Activated naive CD8-positive, alpha-beta T cell (primary cell): ENCODE data around the gene TEN1.
A peak's percentile ranks its signal among the peaks of the same experiment; 100 is the strongest.

ENCODE experiments used
- H3K27ac Mint-ChIP-seq: one replicate; pipeline ENCODE4 v1.8.0; 2021; ENCODE audit warnings: mixed read lengths
- H3K27me3 Mint-ChIP-seq: one replicate; pipeline ENCODE4 v1.8.0; 2021; ENCODE audit warnings: mixed read lengths
- H3K36me3 Mint-ChIP-seq: one replicate; pipeline ENCODE4 v1.8.0; 2021; ENCODE audit warnings: mixed read lengths
- H3K4me1 Mint-ChIP-seq: one replicate; pipeline ENCODE4 v1.8.0; 2021; ENCODE audit warnings: low read depth, mixed read lengths
- H3K4me3 Mint-ChIP-seq: one replicate; pipeline ENCODE4 v1.8.0; 2021; ENCODE audit warnings: mild to moderate bottlenecking, mixed read lengths
- H3K9me3 Mint-ChIP-seq: one replicate; pipeline ENCODE4 v1.8.0; 2021; ENCODE audit warnings: low read depth, mixed read lengths

The TEN1 gene

DNA sequence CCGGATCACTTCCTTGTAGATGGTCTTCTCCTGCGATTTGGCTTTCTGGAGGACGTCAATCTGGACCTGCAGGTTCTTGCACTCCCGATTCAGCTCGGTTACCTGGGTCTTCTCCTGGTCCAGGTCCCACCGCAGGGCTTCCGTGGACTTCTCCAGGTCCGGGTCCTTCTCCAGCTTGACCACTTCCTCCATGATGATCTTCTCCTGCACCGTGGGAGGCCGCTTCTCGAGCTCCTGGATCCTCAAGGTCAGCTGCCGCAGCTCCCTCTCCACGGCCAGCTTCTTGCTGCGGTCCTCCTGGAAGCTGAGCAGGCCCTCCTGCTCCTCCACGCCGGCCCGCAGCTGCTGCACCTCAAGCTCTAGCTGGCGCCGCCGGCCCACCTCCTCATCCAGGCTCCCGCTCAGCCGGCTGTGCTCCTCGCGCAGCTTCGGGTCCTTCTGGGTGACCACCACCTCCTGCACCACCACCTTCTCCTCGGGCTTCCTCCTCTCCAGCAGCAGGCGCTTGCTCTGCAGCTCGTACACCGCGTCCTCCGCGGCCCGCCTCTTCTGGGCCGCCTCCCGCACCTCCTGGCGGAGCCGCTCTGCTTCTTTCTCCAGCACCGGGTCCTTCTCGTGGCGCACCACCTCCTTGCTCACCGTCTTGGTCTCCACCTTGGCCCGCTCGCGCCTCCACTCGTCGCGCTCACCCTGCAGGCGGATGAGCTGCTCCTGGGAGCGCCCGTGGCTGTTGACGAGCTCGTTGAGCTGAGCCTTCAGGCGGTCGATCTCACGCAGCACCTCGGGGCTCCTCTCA, 29.8 kb downstream of the TEN1 start:
- no peaks in the 10 kb centered on the region for H3K27me3 Mint-ChIP-seq
- H3K4me1 Mint-ChIP-seq: no peaks in the 10 kb centered on the region
- H3K9me3 Mint-ChIP-seq: no peaks in the 10 kb centered on the region
- H3K36me3 Mint-ChIP-seq: no peaks in the 10 kb centered on the region
- H3K27ac Mint-ChIP-seq: no peak overlapping the region
- H3K4me3 Mint-ChIP-seq: no peak overlapping the region

DNA sequence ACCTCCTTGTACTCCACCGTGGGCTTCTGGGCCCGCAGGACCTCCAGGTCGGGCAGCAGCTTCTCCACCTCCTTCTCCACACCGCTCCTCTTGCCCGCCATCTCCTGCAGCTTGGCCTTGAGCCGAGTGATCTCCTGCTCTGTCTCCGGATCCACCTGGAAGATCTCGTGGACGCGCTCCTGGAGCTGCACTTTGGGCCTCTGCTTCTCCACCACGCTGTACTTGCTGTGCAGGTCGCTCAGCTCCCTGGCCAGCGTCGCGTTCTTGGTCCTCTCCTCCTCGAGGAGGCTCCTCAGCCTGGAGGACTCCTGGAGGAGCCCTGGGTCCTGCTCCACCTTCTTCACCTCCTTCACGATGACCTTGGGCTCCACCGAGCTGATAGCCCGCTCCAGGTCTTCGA, 30.4 kb downstream of the TEN1 start:
- no peaks in the 10 kb centered on the region for H3K27me3 Mint-ChIP-seq
- no peak overlapping the region for H3K27ac Mint-ChIP-seq
- H3K4me1 Mint-ChIP-seq: peaks cover 6% of the 10 kb centered on the region
- no peaks in the 10 kb centered on the region for H3K36me3 Mint-ChIP-seq
- H3K4me3 Mint-ChIP-seq: no peak overlapping the region
- H3K9me3 Mint-ChIP-seq: no peaks in the 10 kb centered on the region

DNA sequence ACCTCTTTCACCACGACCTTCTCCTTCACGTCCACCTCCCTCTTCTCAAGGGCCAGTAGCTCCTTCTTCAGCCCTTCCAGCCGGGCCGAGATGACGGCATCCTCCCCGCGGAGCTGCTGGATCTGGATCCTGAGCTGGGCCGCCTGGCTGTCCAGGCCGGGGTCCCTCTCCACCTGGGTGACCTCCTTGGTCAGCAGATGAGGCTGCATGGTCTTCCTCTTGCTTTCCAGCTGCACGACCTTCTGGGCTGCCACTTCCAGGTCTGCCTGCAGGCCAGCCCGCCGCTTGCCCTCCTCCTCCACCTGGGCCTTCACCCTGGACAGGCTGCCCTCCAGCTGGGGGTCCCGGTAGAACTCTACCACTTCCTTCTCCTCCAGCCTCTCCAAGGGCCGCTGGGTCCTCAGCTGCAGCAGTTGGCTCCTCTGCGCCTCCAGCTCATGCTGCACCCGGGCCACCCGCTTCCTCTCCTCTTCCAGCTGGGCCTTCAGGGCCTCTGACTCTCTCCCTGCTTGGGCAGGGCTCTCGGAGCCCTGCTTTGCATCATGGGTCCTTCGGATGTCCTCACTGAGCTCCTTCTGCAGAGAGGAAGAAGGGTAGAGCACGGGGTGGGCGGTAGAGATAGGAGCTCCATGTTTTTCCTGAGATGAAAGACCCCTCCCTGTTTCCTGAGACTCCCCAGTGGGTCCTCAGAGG, 31.1 kb downstream of the TEN1 start:
- Mint-ChIP-seq H3K36me3 (no peaks in the 10 kb centered on the region), H3K27ac (no peak overlapping the region), H3K4me3 (no peak overlapping the region), H3K4me1 (peaks cover 6% of the 10 kb centered on the region), H3K9me3 (no peaks in the 10 kb centered on the region), H3K27me3 (no peaks in the 10 kb centered on the region)

DNA sequence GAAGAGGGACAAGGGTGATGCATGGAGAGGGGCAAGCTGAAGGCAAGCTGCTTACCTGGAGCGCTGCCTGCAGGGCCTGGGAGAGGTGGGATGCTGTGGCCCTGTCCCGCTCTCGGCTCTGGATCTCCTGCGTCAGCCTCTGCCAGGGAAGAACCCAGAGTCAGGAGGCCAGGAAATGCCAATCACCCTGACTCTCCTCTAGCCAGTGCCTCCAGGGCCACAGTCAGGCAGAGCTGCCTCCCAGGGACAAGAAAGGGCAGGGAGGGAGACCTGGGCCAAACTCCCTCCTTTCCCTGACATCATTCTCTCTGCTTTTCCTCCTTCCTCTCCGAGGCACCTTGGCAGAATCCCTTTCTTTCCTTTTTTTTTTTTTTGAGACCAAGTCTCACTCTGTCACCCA, 32.9 kb downstream of the TEN1 start:
- Mint-ChIP-seq H3K27ac (no peak overlapping the region), H3K36me3 (no peaks in the 10 kb centered on the region), H3K4me1 (peaks cover 9% of the 10 kb centered on the region), H3K4me3 (no peak overlapping the region), H3K9me3 (no peaks in the 10 kb centered on the region), H3K27me3 (no peaks in the 10 kb centered on the region)

DNA sequence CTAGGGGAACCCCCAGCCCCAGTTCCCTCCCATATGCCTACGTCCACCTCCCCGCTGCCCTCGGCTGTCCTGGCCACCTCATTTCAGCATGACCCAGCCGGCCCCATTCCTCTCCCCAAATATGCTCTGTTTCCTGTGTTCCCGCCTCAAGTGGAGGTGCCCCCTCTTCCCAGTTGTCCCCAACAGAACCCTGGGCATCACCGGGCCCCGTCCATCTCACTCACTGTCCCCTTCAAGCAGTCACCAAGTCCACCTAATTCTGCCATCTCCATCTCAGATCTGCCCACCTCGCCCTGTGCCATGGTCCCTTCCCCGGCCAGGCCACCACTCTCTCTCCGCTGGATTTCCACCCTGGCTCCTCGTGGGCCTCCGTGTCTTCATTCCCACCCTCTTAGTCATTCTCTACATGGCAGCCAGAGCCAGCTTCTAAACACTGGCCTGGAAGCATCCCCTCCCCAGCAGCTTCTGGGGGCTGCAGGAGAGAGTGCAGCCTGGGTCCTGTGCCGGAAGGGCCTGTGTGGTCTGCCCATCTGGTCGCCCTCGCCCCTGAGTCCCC, 34.4 kb downstream of the TEN1 start:
- H3K4me1 Mint-ChIP-seq: peaks cover 9% of the 10 kb centered on the region
- no peaks in the 10 kb centered on the region for H3K36me3 Mint-ChIP-seq
- H3K27me3 Mint-ChIP-seq: no peaks in the 10 kb centered on the region
- no peak overlapping the region for H3K27ac Mint-ChIP-seq
- no peaks in the 10 kb centered on the region for H3K9me3 Mint-ChIP-seq
- no peak overlapping the region for H3K4me3 Mint-ChIP-seq

DNA sequence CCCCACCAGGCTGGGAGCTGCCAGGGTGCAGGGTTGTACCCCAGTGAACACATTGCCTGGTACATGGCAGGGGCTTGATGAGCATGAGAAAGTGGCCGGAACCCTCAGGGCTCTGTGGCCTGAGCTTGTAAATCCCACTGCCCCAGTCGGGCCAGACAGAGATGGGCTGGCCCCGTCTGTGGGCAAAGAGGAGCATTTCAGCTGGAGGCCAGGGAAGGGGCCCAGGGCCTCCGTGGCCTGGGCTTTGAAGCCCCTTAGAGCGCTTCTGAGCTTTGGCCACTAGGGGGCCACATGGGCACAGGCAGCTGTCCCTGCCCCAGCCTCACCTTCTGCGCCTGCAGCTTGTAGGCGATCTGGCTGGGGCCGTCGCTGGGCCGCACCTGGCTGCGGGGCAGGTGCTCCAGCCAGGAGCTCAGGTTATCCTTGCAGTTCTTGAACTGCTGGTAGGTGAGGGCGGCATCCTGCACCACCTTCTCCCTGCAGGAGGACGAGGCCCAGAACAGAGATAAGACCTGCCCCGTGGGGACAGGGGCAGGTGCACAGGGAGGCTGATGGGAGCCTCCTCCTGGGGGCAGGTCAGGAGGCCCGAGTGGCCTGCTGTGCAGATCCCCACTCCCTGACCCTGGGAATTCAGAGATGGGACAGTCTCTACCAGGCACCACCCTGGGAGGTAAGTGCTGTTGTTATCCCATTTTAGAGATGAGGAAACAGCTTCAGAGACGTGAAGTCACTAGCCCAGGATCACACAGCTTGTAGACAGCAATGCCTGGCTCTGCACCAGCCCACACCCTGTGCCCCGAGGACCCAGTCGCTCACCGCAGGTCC, 35.3 kb downstream of the TEN1 start:
- Mint-ChIP-seq H3K9me3 (no peaks in the 10 kb centered on the region), H3K4me3 (peak overlapping the region; percentile 23), H3K27me3 (no peaks in the 10 kb centered on the region), H3K27ac (no peak overlapping the region), H3K36me3 (no peaks in the 10 kb centered on the region), H3K4me1 (peaks cover 9% of the 10 kb centered on the region)

DNA sequence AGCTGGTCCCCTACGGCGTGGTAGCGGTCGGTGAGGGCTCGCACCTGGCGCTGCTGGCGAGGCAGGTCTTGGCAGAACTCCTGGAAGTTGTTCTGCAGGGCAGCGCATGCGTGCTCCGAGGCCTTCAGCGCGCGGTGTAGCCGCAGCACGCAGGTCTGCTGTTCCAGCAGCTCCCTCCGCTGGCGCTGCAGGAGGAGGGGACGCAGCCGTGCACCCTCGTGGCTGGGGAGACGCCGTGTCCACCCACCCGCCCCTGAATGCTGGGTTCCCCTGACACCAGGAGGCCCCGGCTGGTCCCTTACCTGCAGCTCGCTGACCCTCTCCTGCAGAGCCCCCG, 35.9 kb downstream of the TEN1 start:
- Mint-ChIP-seq H3K36me3 (no peaks in the 10 kb centered on the region), H3K27me3 (no peaks in the 10 kb centered on the region), H3K9me3 (no peaks in the 10 kb centered on the region), H3K4me3 (no peak overlapping the region), H3K27ac (no peak overlapping the region), H3K4me1 (peaks cover 9% of the 10 kb centered on the region)

DNA sequence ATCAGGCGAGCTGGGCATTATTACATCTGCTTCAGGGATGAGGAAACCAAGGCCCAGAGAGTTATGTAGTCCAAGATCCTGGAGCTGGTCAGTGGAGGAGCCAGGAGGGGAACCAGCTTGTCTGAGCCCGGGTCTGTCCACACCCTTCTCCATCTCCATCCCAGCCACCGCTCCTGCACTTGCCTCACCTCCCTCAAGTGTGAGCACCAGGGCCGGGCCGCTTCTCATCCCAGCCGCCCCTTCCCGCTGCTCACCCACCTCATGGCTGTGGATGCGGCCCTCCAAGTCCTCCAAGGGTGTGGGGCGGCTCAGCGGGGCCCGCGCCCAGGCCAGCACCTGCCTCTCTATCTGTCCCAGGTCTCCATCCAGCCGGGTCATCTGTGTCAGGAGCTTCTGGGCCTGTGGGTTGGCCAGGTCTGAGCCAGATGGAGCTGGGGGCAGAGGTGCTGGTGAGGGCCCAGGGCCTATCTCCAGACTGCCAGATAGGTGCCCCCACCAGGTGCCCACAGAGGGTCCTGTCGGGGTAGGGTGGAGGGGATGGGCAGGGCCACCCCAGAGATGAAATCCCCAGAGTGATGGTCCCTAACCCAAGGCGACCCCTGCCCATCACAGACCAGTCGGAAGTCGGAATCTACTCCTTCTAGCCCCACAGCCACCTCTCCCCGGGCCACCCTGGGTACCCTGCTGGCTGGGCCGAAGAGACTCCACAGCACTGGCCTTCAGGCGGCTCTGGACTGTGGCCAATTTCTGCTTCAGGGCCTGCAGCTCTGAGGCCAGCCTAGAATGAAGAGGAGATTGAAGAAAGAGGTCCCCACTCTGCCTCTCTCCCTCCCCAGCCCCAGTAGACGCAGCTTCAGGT, 38.7 kb downstream of the TEN1 start:
- H3K36me3 Mint-ChIP-seq: no peaks in the 10 kb centered on the region
- no peak overlapping the region for H3K4me3 Mint-ChIP-seq
- no peak overlapping the region for H3K27ac Mint-ChIP-seq
- H3K27me3 Mint-ChIP-seq: no peaks in the 10 kb centered on the region
- peaks cover 12% of the 10 kb centered on the region for H3K4me1 Mint-ChIP-seq
- no peaks in the 10 kb centered on the region for H3K9me3 Mint-ChIP-seq

DNA sequence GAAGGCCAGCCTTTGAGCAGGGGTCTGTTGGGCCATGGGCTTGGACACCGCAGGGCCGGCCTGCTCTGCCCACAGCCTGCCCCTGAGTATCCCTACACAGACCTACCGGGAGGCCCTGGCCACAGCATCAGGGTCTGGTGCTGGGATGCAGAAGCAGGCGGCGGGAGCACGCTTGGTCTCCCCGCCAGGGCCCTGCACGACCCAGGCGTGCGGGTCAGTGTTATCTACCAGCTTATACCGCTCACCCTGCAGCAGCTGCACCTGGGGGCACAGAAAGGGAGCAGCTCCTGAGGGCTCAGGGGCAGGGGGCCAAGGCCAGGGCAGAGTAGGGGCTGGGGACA, 39.3 kb downstream of the TEN1 start:
- Mint-ChIP-seq H3K4me3 (no peak overlapping the region), H3K9me3 (no peaks in the 10 kb centered on the region), H3K27me3 (no peaks in the 10 kb centered on the region), H3K4me1 (peaks cover 15% of the 10 kb centered on the region), H3K36me3 (no peaks in the 10 kb centered on the region), H3K27ac (no peak overlapping the region)

DNA sequence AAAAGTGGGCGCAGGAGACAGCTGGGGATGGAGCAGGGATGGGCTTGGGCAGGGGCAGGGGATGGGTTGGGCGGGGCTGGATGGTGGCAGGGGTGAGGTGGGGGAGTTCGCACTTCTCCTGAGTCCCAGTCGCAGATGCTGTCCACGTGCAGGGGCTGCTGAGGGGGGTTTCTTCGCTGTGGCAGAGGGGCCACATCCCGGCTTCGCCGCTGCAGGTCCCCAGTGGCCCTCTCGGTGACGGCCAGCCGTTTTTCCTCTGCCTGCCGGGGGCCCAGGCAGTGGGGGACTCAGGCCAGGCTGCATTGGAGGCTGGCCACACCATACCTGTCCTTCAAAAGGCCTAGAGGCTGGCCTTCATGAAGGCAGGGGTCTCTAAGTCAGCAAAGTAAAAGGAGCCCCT, 39.8 kb downstream of the TEN1 start:
- Mint-ChIP-seq H3K27ac (no peak overlapping the region), H3K4me1 (peaks cover 15% of the 10 kb centered on the region), H3K9me3 (no peaks in the 10 kb centered on the region), H3K27me3 (no peaks in the 10 kb centered on the region), H3K4me3 (no peak overlapping the region), H3K36me3 (no peaks in the 10 kb centered on the region)

DNA sequence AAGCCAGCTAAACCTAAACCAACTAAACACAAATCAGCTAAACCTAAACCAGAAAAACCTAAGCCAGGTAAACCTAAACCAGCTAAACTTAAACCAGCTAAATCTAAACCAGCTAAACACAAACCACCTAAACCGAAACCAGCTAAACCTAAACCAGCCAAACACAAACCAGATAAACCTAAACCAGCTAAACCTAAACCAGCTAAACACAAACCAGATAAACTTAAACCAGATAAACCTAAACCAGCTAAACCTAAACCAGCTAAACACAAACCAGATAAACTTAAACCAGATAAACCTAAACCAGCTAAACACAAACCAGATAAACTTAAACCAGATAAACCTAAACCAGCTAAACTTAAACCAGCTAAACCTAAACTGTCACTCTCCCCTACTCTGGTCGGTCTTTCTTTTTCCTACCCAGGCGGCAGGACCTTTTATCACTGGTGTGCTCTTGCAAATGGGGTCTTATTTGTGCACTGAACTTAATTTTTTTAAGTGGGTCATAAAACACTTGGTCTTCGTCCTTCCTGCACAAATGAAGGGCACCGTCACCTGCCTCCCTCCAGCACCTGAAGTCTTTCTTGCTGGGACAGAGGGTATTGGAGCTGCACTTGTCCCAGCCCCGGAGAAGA, 40.9 kb downstream of the TEN1 start:
- no peaks in the 10 kb centered on the region for H3K36me3 Mint-ChIP-seq
- no peak overlapping the region for H3K4me3 Mint-ChIP-seq

DNA sequence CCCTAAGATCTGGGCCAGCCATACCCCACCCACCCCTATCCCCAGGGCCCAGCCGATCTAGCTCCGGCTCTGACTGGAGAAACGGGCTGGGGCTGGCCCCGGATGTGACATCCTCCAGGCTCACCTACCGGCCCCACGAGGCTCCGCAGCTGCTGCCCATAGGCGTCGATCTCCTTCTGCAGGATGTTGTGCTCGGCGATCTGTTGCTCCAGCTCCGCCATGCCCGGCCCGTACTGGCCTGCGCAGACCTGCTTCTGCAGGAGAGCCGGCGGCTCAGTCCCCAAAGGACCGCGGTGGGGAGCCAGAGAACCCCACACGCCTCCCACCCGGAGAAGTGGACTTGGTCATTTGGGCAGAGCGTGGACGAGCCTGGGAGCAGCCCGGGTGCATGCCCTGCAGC, 43.2 kb downstream of the TEN1 start:
- Mint-ChIP-seq H3K27me3 (no peaks in the 10 kb centered on the region), H3K4me1 (peaks cover 9% of the 10 kb centered on the region), H3K27ac (no peak overlapping the region), H3K9me3 (no peaks in the 10 kb centered on the region), H3K4me3 (no peak overlapping the region), H3K36me3 (no peaks in the 10 kb centered on the region)

More for the DNA sequence above, 40.9 kb downstream of the TEN1 start:
- H3K27me3 Mint-ChIP-seq: no peaks in the 10 kb centered on the region
- no peak overlapping the region for H3K27ac Mint-ChIP-seq
- no peaks in the 10 kb centered on the region for H3K9me3 Mint-ChIP-seq
- peaks cover 13% of the 10 kb centered on the region for H3K4me1 Mint-ChIP-seq

DNA sequence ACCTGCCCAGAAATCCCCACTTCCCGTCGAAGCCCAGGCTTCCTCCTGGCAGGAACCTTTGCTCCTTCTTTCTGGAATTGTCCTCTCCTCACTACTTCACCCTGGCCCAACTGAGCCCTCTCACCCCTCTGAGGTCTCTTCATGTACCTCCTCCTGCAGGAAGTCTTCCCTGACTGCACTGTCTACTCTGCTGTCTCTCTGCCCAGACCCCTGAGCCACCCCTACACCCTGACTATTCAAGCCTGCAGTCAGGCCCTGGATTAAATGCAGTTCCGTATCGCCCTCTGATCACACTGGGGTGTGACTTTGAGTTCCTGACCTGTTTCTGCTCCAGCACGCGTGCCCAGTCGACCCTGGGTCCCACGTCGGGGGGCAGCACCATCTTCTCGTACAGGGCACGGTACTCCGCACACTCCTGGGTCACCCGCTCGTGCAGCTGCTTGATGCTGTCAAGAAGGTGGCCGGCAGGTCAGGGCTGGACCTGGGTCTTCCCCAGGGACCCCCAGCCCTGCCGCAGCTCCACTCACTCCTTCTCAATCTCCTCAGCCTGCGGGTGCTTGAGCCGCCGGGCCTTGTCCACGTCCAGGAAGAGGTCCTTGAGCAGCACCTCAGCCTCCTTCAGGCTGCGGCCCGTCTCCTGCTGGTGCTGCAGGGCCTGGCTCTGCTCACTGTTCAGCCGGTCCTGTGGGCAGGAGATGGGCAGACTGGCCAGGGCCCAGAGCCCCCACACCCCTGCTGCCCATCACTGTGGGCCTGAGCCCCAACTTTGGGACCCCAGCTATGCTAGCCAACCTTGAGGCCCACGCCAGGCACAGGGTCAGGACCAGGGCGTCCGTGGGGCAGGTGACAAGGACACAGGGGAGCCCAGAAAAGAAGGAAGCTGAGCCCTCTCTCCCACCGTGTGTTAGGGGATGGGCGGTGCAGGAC, 44.2 kb downstream of the TEN1 start:
- H3K36me3 Mint-ChIP-seq: no peaks in the 10 kb centered on the region
- H3K4me3 Mint-ChIP-seq: no peak overlapping the region
- no peaks in the 10 kb centered on the region for H3K27me3 Mint-ChIP-seq
- no peaks in the 10 kb centered on the region for H3K9me3 Mint-ChIP-seq
- peak overlapping the region; percentile 41 for H3K27ac Mint-ChIP-seq
- peaks cover 16% of the 10 kb centered on the region for H3K4me1 Mint-ChIP-seq
